ENCODE results near the gene NCBP3.

GRCh38 chr17:3792481-3792880 is 53.6 kb downstream of the NCBP3 start:
- TF ChIP-seq CTCF (IDR thresholded peaks at IDR 0.05) = no peak
- TF ChIP-seq ZFX (IDR thresholded peaks at IDR 0.05; ENCODE audit: borderline replicate concordance) = no peak

All from 22Rv1 (cell line).